ENCODE results near the gene SWT1. TPM values are rescaled to one million over a fixed set of nuclear protein-coding genes. Genes with fewer than 3 reads are reported as not detected.

SWT1 gene
- total and polyA plus RNA-seq, 10 donors, result 1.3 to 12.8 (median 6.6) TPM

- DNase-seq, result no peak
- H3K9me3 ChIP-seq, result no peaks in the 10 kb centered on the region
- intact Hi-C loops (cut with DNase I; ENCODE audit: low total_unique reads), result no loop called here
- no peak for TF ChIP-seq CTCF (IDR thresholded peaks at IDR 0.05 in 8 of 11, conservative IDR thresholded peaks at IDR 0.05 in 3 of 11)
- TF ChIP-seq POLR2AphosphoS5 (IDR thresholded peaks at IDR 0.05), result no peak
- TF ChIP-seq POLR2A (IDR thresholded peaks at IDR 0.05), result no peak
- H3K27me3 ChIP-seq (replicated peaks in 1 of 7), result no peaks in the 10 kb centered on the region
- no peak overlapping the region for H3K27ac ChIP-seq
- H3K36me3 ChIP-seq, result no peaks in the 10 kb centered on the region
- 53 to 67% (median 66%) methylated on average over 3 of the region's 3 CpGs for WGBS, 5 donors
- H3K4me3 ChIP-seq, result no peak overlapping the region
- no peaks in the 10 kb centered on the region for H3K4me1 ChIP-seq
These were observed 110.3 kb downstream of the SWT1 start for GRCh38 chr1:185267301-185267700.

GRCh38 chr1:185267701-185268100 lies 110.7 kb downstream of the SWT1 start:
- intact Hi-C loops (cut with DNase I; ENCODE audit: low total_unique reads), result no loop called here
- H3K4me3 ChIP-seq, result no peak overlapping the region
- no peak for DNase-seq

DNA sequence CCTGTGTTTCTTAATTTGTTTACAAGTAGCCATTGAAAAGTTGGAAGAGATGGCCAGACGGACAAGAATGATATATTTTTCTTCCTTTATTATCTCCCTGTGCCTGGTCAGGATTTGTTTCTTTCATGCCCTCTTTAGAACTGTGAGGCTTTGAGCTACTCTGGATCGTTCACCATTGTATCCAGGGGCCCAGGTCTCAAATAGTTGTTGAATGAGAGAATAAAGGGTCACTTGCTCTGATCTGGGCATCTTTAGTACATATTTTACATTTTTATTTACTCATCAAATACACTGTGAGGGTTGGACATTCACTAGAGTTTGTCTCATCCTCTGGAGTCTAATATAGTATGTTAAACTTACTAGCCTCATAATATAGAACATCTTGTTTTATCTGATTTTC lies 111.4 kb downstream of the SWT1 start:
- intact Hi-C loops (cut with DNase I; ENCODE audit: low total_unique reads), result no loop called here
- 68 to 90% (median 85%) methylated on average over 2 of the region's 2 CpGs for WGBS, 5 donors
- H3K27me3 ChIP-seq (replicated peaks in 1 of 7), result no peaks in the 10 kb centered on the region
- H3K9me3 ChIP-seq, result no peaks in the 10 kb centered on the region
- no peak for TF ChIP-seq POLR2AphosphoS5 (IDR thresholded peaks at IDR 0.05)
- no peak for TF ChIP-seq POLR2A (IDR thresholded peaks at IDR 0.05)
- TF ChIP-seq CTCF (IDR thresholded peaks at IDR 0.05 in 8 of 11, conservative IDR thresholded peaks at IDR 0.05 in 3 of 11), result no peak
- DNase-seq, result no peak
- H3K4me1 ChIP-seq, result no peaks in the 10 kb centered on the region
- H3K4me3 ChIP-seq, result no peak overlapping the region
- peaks cover 0 to 4% (median 0%) of the 10 kb centered on the region in 6 donors for H3K36me3 ChIP-seq
- no peak overlapping the region for H3K27ac ChIP-seq

More at GRCh38 chr1:185267701-185268100, 110.7 kb downstream of the SWT1 start:
- H3K36me3 ChIP-seq, result peaks cover 0 to 4% (median 0%) of the 10 kb centered on the region in 6 donors
- no peaks in the 10 kb centered on the region for H3K27me3 ChIP-seq (replicated peaks in 1 of 7)
- no peaks in the 10 kb centered on the region for H3K9me3 ChIP-seq
- no peak for TF ChIP-seq POLR2AphosphoS5 (IDR thresholded peaks at IDR 0.05)
- no peak for TF ChIP-seq CTCF (IDR thresholded peaks at IDR 0.05 in 8 of 11, conservative IDR thresholded peaks at IDR 0.05 in 3 of 11)
- TF ChIP-seq POLR2A (IDR thresholded peaks at IDR 0.05), result no peak
- no peak overlapping the region for H3K27ac ChIP-seq
- no peaks in the 10 kb centered on the region for H3K4me1 ChIP-seq

GRCh38 chr1:185271921-185272320 lies 115.0 kb downstream of the SWT1 start:
- TF ChIP-seq CTCF (IDR thresholded peaks at IDR 0.05 in 8 of 11, conservative IDR thresholded peaks at IDR 0.05 in 3 of 11), result no peak
- no peak for TF ChIP-seq POLR2AphosphoS5 (IDR thresholded peaks at IDR 0.05)
- no peak for TF ChIP-seq POLR2A (IDR thresholded peaks at IDR 0.05)
- Histone ChIP-seq H3K27ac (no peak overlapping the region), H3K36me3 (peaks cover 0 to 4% (median 0%) of the 10 kb centered on the region in 6 donors), H3K4me1 (no peaks in the 10 kb centered on the region), H3K4me3 (no peak overlapping the region), H3K27me3 (replicated peaks in 1 of 7) (no peaks in the 10 kb centered on the region), H3K9me3 (no peaks in the 10 kb centered on the region)
- WGBS, 5 donors, result 80 to 98% (median 96%) methylated on average over 4 of the region's 4 CpGs
- intact Hi-C loops (cut with DNase I; ENCODE audit: low total_unique reads), result no loop called here
- no peak for DNase-seq

Data from spleen (tissue), 11 donors.